PFSK-1 (cell line): ENCODE measurements around the gene JPT1.

Source experiments
- FOXP2 ChIP-seq: optimal IDR thresholded peaks from 2 replicates; pipeline ENCODE3; 2011; ENCODE audit warnings: borderline replicate concordance, control low read depth, inconsistent platforms; ENCODE audit not compliant: insufficient read depth; ENCODE audit errors: extremely low read length, extremely low read depth
- POLR2AphosphoS5 ChIP-seq: IDR thresholded peaks from 2 replicates; pipeline ENCODE4 v1.6.1; 2012; ENCODE audit warnings: low read depth, mild to moderate bottlenecking, control low read depth, low read length, moderate library complexity
- REST ChIP-seq, 2 experiments: IDR thresholded peaks; 2 replicates each; pipeline versions ENCODE4 v1.6.1 to v1.8.0; 2011 to 2012; ENCODE audit warnings: low read depth in 2 of 2, low read length in 2 of 2, control low read depth in 1 of 2, inconsistent platforms in 1 of 2, mild to moderate bottlenecking in 1 of 2, moderate library complexity in 1 of 2; ENCODE audit not compliant: insufficient read depth in 1 of 2
- SIN3A ChIP-seq: IDR thresholded peaks from 2 replicates; pipeline ENCODE4 v1.6.1; 2012; ENCODE audit warnings: mild to moderate bottlenecking, low read length, moderate library complexity, borderline replicate concordance; ENCODE audit not compliant: insufficient read depth
- TAF1 ChIP-seq: IDR thresholded peaks from 2 replicates; pipeline ENCODE4 v1.6.1; 2012; ENCODE audit warnings: low read length, control low read depth, borderline replicate concordance; ENCODE audit not compliant: insufficient read depth

The JPT1 gene

GRCh38 chr17:75168998-75169397 lies 14.7 kb upstream of the JPT1 start:
- TF ChIP-seq TAF1 (no peak), REST (IDR thresholded peaks at IDR 0.05; ENCODE audit: insufficient read depth in 1 of 2, low read depth in 2 of 2, low read length in 2 of 2) (no peak), POLR2AphosphoS5 (no peak), SIN3A (no peak), FOXP2 (no peak)

GRCh38 chr17:75163074-75163473 lies 8.8 kb upstream of the JPT1 start:
- no peak for TF ChIP-seq FOXP2
- no peak; the same call in 1 of the 2 replicates for TF ChIP-seq POLR2AphosphoS5
- TF ChIP-seq TAF1: no peak
- no peak for TF ChIP-seq SIN3A
- no peak for TF ChIP-seq REST (IDR thresholded peaks at IDR 0.05; ENCODE audit: insufficient read depth in 1 of 2, low read depth in 2 of 2, low read length in 2 of 2)

GRCh38 chr17:75160211-75160610 lies 5.9 kb upstream of the JPT1 start:
- TF ChIP-seq SIN3A (no peak), POLR2AphosphoS5 (no peak), TAF1 (no peak), FOXP2 (no peak), REST (IDR thresholded peaks at IDR 0.05; ENCODE audit: insufficient read depth in 1 of 2, low read depth in 2 of 2, low read length in 2 of 2) (no peak)

GRCh38 chr17:75159196-75160031 lies 5.1 kb upstream of the JPT1 start:
- no peak for TF ChIP-seq REST (IDR thresholded peaks at IDR 0.05; ENCODE audit: insufficient read depth in 1 of 2, low read depth in 2 of 2, low read length in 2 of 2)
- no peak for TF ChIP-seq FOXP2
- no peak for TF ChIP-seq SIN3A
- no peak for TF ChIP-seq TAF1
- no peak for TF ChIP-seq POLR2AphosphoS5
